Endothelial cell of umbilical vein (primary cell): ENCODE measurements around the gene CUX1. TPM values are rescaled to one million over a fixed set of nuclear protein-coding genes. Genes with fewer than 3 reads are reported as not detected.

Source experiments
- BruUV-seq: library from RNA; stranded (reverse); fragments of 400-500 nt; replicated peaks from 2 replicates; lab custom pipeline; 2021; lab: Mats Ljungman, UMichigan
- CTCF ChIA-PET: fragments of 300-600, 350-600 bp; sonication (Branson Sonifier 250); formaldehyde crosslinking; loops from one replicate; lab custom pipeline; 2021; ENCODE audit warnings: antibody characterized with exemption, inconsistent platforms; lab: Charles Lee
- POLR2A ChIA-PET: fragments of 300-600, 350-600 bp; sonication (Branson Sonifier 250); formaldehyde crosslinking; loops from one replicate; lab custom pipeline; 2021; ENCODE audit warnings: antibody characterized with exemption, inconsistent platforms; lab: Charles Lee
- DNase-seq: peaks from one replicate; pipeline ENCODE4 v3.0.0-alpha.2; 2011; ENCODE audit warnings: low read depth, low spot score
- FAIRE-seq: peaks from 2 replicates; lab custom pipeline; 2011; peaks lifted over from hg19 to GRCh38; lab: Jason Lieb, UNC
- H2AFZ ChIP-seq: 2 replicates; pipeline ENCODE4 v1.6.0; 2012; ENCODE audit warnings: low read depth, low read length, control low read depth, inconsistent platforms
- H3K27ac ChIP-seq: 2 replicates; pipeline ENCODE4 v1.5.1; 2011; ENCODE audit warnings: low read depth, mild to moderate bottlenecking, control low read depth, low read length, moderate library complexity; ENCODE audit not compliant: insufficient read depth
- H3K27me3 ChIP-seq, 2 experiments: 2 replicates each; pipeline versions ENCODE4 v1.6.0 to v1.6.1; 2011; ENCODE audit warnings: low read length in 2 of 2, mixed read lengths in 1 of 2; ENCODE audit not compliant: control insufficient read depth in 2 of 2, insufficient read depth in 2 of 2
- H3K36me3 ChIP-seq, 2 experiments: 2 replicates in 1 of 2; 3 replicates in 1 of 2; pipeline ENCODE4 v1.5.1; 2011; ENCODE audit warnings: low read length in 2 of 2, mild to moderate bottlenecking in 1 of 2, moderate library complexity in 1 of 2; ENCODE audit not compliant: control insufficient read depth in 2 of 2, insufficient read depth in 2 of 2; ENCODE audit errors: extremely low read depth in 1 of 2
- H3K4me1 ChIP-seq: 3 replicates; pipeline ENCODE4 v1.5.1; 2011; ENCODE audit warnings: mild to moderate bottlenecking, low read length; ENCODE audit not compliant: control insufficient read depth, insufficient read depth; ENCODE audit errors: extremely low read depth
- H3K4me2 ChIP-seq: 2 replicates; pipeline ENCODE4 v1.6.1; 2011; ENCODE audit warnings: low read length, control low read depth, mixed read lengths; ENCODE audit not compliant: insufficient read depth
- H3K4me3 ChIP-seq, 3 experiments: fragments of 200-600 bp in 1 of 3; sonication (generic), shearing (Covaris generic) in 1 of 3; replicated peaks in 1 of 3; 2 replicates each; pipeline ENCODE4 v1.5.1; 2011 to 2016; ENCODE audit warnings: control low read depth in 3 of 3, low read length in 3 of 3, mild to moderate bottlenecking in 2 of 3, inconsistent platforms in 1 of 3, low read depth in 1 of 3, moderate library complexity in 1 of 3; ENCODE audit not compliant: insufficient read depth in 1 of 3
- H3K79me2 ChIP-seq: 2 replicates; pipeline ENCODE4 v1.6.0; 2012; ENCODE audit warnings: low read length, inconsistent platforms; ENCODE audit not compliant: control insufficient read depth, insufficient read depth
- H3K9ac ChIP-seq: replicated peaks from 2 replicates; pipeline ENCODE3; 2011; ENCODE audit warnings: low read length, control low read depth; ENCODE audit not compliant: insufficient read depth; ENCODE audit errors: extremely low read depth
- H3K9me1 ChIP-seq: replicated peaks from 3 replicates; pipeline ENCODE4 v1.6.0; 2011; ENCODE audit warnings: mild to moderate bottlenecking, low read length; ENCODE audit not compliant: control insufficient read depth, insufficient read depth; ENCODE audit errors: extremely low read depth
- H3K9me3 ChIP-seq: replicated peaks from 2 replicates; pipeline ENCODE4 v1.5.1; 2012; ENCODE audit warnings: low read length, inconsistent platforms; ENCODE audit not compliant: control insufficient read depth, insufficient read depth
- H4K20me1 ChIP-seq: replicated peaks from 2 replicates; pipeline ENCODE3; 2011; ENCODE audit warnings: mild to moderate bottlenecking, low read length; ENCODE audit not compliant: control insufficient read depth, insufficient read depth; ENCODE audit errors: extremely low read depth
- CTCF ChIP-seq, 2 donors: IDR thresholded peaks; 1 replicate in 1 of 2; 2 replicates in 1 of 2; pipeline ENCODE4 v1.5.1; 2011; ENCODE audit warnings: low read length in 2 of 2, mild to moderate bottlenecking in 2 of 2, moderate library complexity in 2 of 2, control low read depth in 1 of 2, inconsistent platforms in 1 of 2, low read depth in 1 of 2; ENCODE audit not compliant: insufficient read depth in 1 of 2; ENCODE audit errors: extremely low read depth in 1 of 2
- EZH2 ChIP-seq: IDR thresholded peaks from 2 replicates; pipeline ENCODE4 v1.6.1; 2012; ENCODE audit warnings: borderline replicate concordance, low read depth, mild to moderate bottlenecking, moderate library complexity, low read length, inconsistent platforms; ENCODE audit not compliant: severe bottlenecking
- FOS ChIP-seq: IDR thresholded peaks from 2 replicates; pipeline ENCODE4 v1.6.1; 2011; ENCODE audit warnings: mild to moderate bottlenecking, low read length, moderate library complexity, borderline replicate concordance; ENCODE audit not compliant: insufficient read depth
- GATA2 ChIP-seq: IDR thresholded peaks from 2 replicates; pipeline ENCODE4 v1.7.0; 2011; ENCODE audit warnings: low read depth, mild to moderate bottlenecking, moderate library complexity, mixed read lengths, low read length; ENCODE audit not compliant: insufficient read length, insufficient read depth
- JUN ChIP-seq: IDR thresholded peaks from 2 replicates; pipeline ENCODE4 v1.6.1; 2011; ENCODE audit warnings: borderline replicate concordance, low read depth; ENCODE audit not compliant: insufficient read length, insufficient read depth
- MAX ChIP-seq: IDR thresholded peaks from 2 replicates; pipeline ENCODE4 v1.6.1; 2011; ENCODE audit not compliant: insufficient read depth, insufficient read length
- MYC ChIP-seq: IDR thresholded peaks from one replicate; pipeline ENCODE4 v1.6.1; 2011; ENCODE audit warnings: mild to moderate bottlenecking, low read depth, low read length
- POLR2A ChIP-seq: IDR thresholded peaks from 2 replicates; pipeline ENCODE4 v1.6.1; 2012; ENCODE audit warnings: low read depth, mild to moderate bottlenecking, control low read depth, low read length
- POLR2AphosphoS5 ChIP-seq: IDR thresholded peaks from 2 replicates; pipeline ENCODE4 v1.6.1; 2012; ENCODE audit warnings: low read depth, mild to moderate bottlenecking, control low read depth, low read length, moderate library complexity; ENCODE audit not compliant: insufficient read depth
- dilution Hi-C: fragments of 300-500 bp; cut with MboI; formaldehyde crosslinking; loops from one replicate; pipeline ENCODE4 v1.15.0; 2019; ENCODE audit warnings: low sequenced_read_pairs; ENCODE audit not compliant: extremely low pct_ligation_motif_present
- intact Hi-C: fragments of 100-400 bp; cut with micrococcal nuclease; formaldehyde crosslinking; loops from one replicate; pipeline ENCODE4 v1.10.0; 2022
- polyA plus RNA-seq, 4 experiments: library from polyadenylated mRNA; depleted of rRNA in 3 of 4; stranded (reverse) in 3 of 4; unstranded in 1 of 4; fragments of >200 nt; gene quantifications; 2 replicates each; pipeline versions ENCODE4 v1.2.1 to v1.2.3, GENCODE V29; 2011 to 2012; ENCODE audit warnings: missing spikeins in 1 of 4
- total RNA-seq: library from RNA; stranded (reverse); gene quantifications from 2 replicates; pipeline ENCODE4 v1.2.3, GENCODE V29; 2021

The CUX1 gene
- total and polyA plus RNA-seq, 2 donors (not counting 3 experiments of a cell fraction or from before 2014, with no cell fraction given): 13.8 to 49.8 TPM

DNA sequence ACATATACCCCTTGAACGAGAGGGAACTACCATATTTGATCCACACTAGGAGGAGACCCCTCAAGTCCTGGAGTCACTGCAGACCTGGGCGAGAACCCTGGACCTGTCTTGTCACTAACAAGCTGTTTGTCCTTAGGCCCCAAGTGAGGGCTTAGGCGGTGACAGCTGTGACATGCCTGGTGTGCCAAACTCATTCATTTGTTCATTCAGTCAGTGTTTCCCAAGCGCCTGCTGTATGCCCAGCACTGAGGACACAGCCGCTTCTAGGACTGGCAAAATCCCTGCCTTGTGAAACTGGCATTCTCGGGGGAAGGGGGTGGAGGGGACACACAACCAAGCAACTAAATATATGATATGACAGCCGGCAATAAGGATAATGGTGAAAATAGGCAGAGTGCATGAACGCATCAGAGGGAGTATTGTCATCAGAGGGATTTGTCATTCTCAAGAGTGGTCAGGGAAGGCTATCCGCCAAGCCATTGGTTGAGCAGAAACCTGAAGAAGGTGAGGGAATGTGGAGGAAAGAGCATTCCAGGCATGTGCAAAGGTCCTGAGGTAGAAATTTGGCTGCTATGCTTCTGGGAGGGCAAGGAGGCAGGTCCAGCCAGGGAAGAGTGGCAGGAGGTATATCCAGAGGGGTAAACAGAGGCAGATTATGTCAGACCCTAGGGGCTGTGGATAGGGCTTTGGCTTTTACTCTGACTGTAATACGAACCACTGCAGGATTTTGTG lies 480.2 kb downstream of the CUX1 start:
- Histone ChIP-seq H2AFZ (no peak overlapping the region), H3K9me3 (no peaks in the 10 kb centered on the region), H3K4me1 (no peaks in the 10 kb centered on the region), H3K4me3 (no peak overlapping the region), H3K4me2 (no peak overlapping the region), H3K27me3 (peaks cover 8 to 11% of the 10 kb centered on the region in 2 experiments), H3K36me3 (no peaks in the 10 kb centered on the region), H3K9ac (no peak overlapping the region), H3K79me2 (no peaks in the 10 kb centered on the region), H4K20me1 (no peaks in the 10 kb centered on the region), H3K9me1 (no peaks in the 10 kb centered on the region), H3K27ac (no peak overlapping the region)
- dilution Hi-C loops: no loop called here
- TF ChIP-seq MAX (no peak), FOS (no peak), EZH2 (no peak), POLR2AphosphoS5 (no peak), CTCF (IDR thresholded peaks at IDR 0.05; ENCODE audit: extremely low read depth in 1 of 2, insufficient read depth in 1 of 2, low read depth in 1 of 2, low read length in 2 of 2) (no peak), MYC (no peak), JUN (no peak), POLR2A (no peak), GATA2 (no peak)
- ChIA-PET CTCF (no interaction called here), POLR2A (no interaction called here)
- FAIRE-seq: no peak
- no peak for DNase-seq
- intact Hi-C loops: no loop called here
- BruUV-seq: no TSS peak
